Prostate gland (tissue), 2 donors: Measurements from ENCODE around the gene SSU72. TPM values are rescaled to one million over a fixed set of nuclear protein-coding genes. Genes with fewer than 3 reads are reported as not detected.

ENCODE experiments used
- DNase-seq: peaks from one replicate; pipeline ENCODE4 v3.0.0-alpha.2; 2019; ENCODE audit warnings: low spot score
- H3K27ac ChIP-seq, 2 donors: fragments of 200-600 bp; sonication (generic); 2 replicates each; pipeline ENCODE4 v1.5.1; 2017 to 2019
- H3K27me3 ChIP-seq: fragments of 200-600 bp; sonication (generic); replicated peaks from 2 replicates; pipeline ENCODE4 v1.5.1; 2019; ENCODE audit not compliant: insufficient read depth
- H3K36me3 ChIP-seq, 2 donors: fragments of 200-600 bp; sonication (generic); 1 replicate in 1 of 2; 2 replicates in 1 of 2; pipeline versions ENCODE4 v1.5.1 to v1.8.1; 2017 to 2019
- H3K4me1 ChIP-seq: fragments of 200-600 bp; sonication (generic); replicated peaks from 2 replicates; pipeline ENCODE4 v1.5.1; 2019
- H3K4me3 ChIP-seq, 2 donors: fragments of 200-600 bp; sonication (generic); 2 replicates each; pipeline ENCODE4 v1.5.1; 2017 to 2019
- H3K9me3 ChIP-seq: fragments of 200-600 bp; sonication (generic); 2 replicates; pipeline ENCODE4 v1.5.1; 2017
- CTCF ChIP-seq, 4 experiments: fragments of 200-600 bp in 2 of 4; fragments of 450-650 bp in 2 of 4; sonication (generic) in 2 of 4; IDR thresholded peaks; 1 replicate in 3 of 4; 2 replicates in 1 of 4; pipeline ENCODE4 v1.5.1; 2016 to 2019; ENCODE audit warnings: antibody characterized with exemption in 4 of 4, mild to moderate bottlenecking in 2 of 4, moderate library complexity in 2 of 4
- POLR2A ChIP-seq: fragments of 450-650 bp; IDR thresholded peaks from one replicate; pipeline ENCODE4 v1.6.1; 2016; ENCODE audit warnings: antibody characterized with exemption, mild to moderate bottlenecking
- POLR2AphosphoS5 ChIP-seq: sonication (generic); formaldehyde crosslinking; IDR thresholded peaks from one replicate; pipeline ENCODE4 v1.6.1; 2017; ENCODE audit warnings: antibody characterized with exemption
- WGBS: methylation state at CpG from one replicate; pipeline ENCODE4 v1.1.5; 2018; 5-methylcytosine and 5-hydroxymethylcytosine counted together
- intact Hi-C: fragments of 100-400 bp; cut with DNase I; formaldehyde crosslinking; loops from one replicate; pipeline ENCODE4 v1.14.2; 2022
- total RNA-seq, 2 donors: library from RNA; depleted of rRNA; stranded (reverse); fragments of >200 nt; gene quantifications; one replicate each; pipeline ENCODE4 v1.1.0, GENCODE V29; 2016

The SSU72 gene
- total RNA-seq, 2 donors from 2014 or later: 173 to 203 TPM

DNA sequence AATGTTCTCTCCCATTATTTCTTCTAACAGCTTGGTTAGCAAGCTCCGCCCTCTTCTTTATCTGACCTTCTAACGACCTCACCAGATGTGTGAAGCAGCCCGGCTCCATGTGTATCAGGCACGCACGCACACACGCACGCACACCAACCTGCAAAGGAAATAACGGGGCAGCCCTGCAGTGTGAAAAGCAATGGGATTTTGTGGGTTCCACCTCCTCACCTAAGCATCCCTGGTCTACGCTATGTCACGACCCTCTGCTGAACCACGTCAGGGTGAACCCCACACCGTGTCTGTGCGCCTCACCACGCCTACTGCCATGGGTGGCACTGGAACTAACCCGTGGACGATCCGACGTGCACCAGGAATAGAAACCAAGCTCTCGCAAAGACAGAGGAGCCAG is 10.4 kb downstream of the SSU72 start:
- intact Hi-C loops: no loop called here
- DNase-seq: no peak
- H3K4me1 ChIP-seq: no peaks in the 10 kb centered on the region
- peaks cover 9 to 12% of the 10 kb centered on the region in 2 donors for H3K36me3 ChIP-seq
- WGBS: 89% methylated on average over 19 of the region's 19 CpGs
- H3K27me3 ChIP-seq: no peaks in the 10 kb centered on the region
- H3K9me3 ChIP-seq: no peaks in the 10 kb centered on the region
- H3K4me3 ChIP-seq: no peak overlapping the region
- H3K27ac ChIP-seq: no peak overlapping the region
- TF ChIP-seq CTCF (IDR thresholded peaks at IDR 0.05) (no peak), POLR2A (no peak), POLR2AphosphoS5 (no peak)

DNA sequence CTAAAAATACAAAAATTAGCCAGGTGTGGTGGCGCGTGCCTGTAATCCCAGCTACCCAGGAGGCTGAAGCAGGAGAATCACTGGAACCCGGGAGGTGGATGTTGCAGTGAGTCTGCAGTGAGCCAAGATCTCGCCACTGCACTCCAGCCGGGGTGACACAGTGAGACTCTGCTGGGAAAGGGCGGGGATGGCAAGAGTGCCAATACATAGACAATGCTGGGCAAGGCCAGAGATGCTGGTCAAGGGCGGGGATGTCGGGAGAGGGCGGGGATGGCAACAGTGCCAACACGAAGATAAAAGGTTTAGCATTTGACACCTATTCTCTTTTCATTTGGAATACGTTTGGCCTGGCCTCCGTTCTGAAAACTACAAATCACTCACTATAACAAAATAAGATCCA is 11.0 kb downstream of the SSU72 start:
- intact Hi-C loops: no loop called here

DNA sequence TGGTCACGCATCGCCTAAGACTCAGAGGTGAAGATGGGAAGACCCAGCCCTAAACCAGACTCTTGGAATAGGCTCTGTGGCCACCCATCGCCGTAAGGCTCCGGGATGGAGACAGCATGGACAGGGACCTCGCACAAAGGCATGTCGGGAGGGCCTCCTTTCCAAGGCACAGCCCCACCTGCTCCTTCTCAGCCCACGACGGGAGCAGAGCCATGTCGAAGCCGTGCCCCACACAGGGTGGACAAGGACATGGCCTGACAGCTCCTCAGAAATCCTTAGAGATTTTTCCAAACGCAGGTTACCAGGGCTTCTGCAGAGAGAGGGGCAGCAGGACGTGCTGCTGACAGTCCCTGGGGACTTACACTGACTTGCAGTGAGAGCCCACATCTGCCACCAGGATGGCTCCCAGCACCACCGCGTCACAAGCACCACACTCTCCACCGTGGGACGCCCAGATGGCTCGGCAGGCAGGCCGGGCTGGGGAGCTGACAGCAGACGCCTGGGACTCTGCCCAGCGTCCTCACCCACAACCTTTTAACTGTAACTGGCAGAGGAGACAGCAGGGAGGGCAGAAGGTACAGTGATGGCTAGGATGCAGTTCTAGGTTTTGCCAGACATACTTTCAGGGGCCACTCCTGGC is 12.0 kb downstream of the SSU72 start:
- WGBS: 92% methylated on average over 12 of the region's 21 CpGs
- intact Hi-C loops: no loop called here
- DNase-seq: no peak
- Histone ChIP-seq H3K27ac (no peak overlapping the region), H3K4me1 (no peaks in the 10 kb centered on the region), H3K9me3 (no peaks in the 10 kb centered on the region), H3K27me3 (no peaks in the 10 kb centered on the region), H3K36me3 (peaks cover 9 to 12% of the 10 kb centered on the region in 2 donors), H3K4me3 (no peak overlapping the region)
- TF ChIP-seq CTCF (IDR thresholded peaks at IDR 0.05) (no peak), POLR2AphosphoS5 (no peak), POLR2A (no peak)

More for the DNA sequence above, 11.0 kb downstream of the SSU72 start:
- DNase-seq: no peak
- Histone ChIP-seq H3K27ac (no peak overlapping the region), H3K36me3 (peaks cover 9 to 12% of the 10 kb centered on the region in 2 donors), H3K27me3 (no peaks in the 10 kb centered on the region), H3K4me1 (no peaks in the 10 kb centered on the region), H3K4me3 (no peak overlapping the region), H3K9me3 (no peaks in the 10 kb centered on the region)
- TF ChIP-seq POLR2A (no peak), POLR2AphosphoS5 (no peak), CTCF (IDR thresholded peaks at IDR 0.05) (no peak)
- 89% methylated on average over 12 of the region's 12 CpGs for WGBS

- Histone ChIP-seq H3K4me1 (no peaks in the 10 kb centered on the region), H3K27me3 (no peaks in the 10 kb centered on the region), H3K27ac (no peak overlapping the region), H3K36me3 (peaks cover 9 to 12% of the 10 kb centered on the region in 2 donors), H3K4me3 (no peak overlapping the region), H3K9me3 (no peaks in the 10 kb centered on the region)
- TF ChIP-seq POLR2A: no peak
- no peak for TF ChIP-seq CTCF (IDR thresholded peaks at IDR 0.05)
- no peak for TF ChIP-seq POLR2AphosphoS5
- intact Hi-C loops: no loop called here
- DNase-seq: no peak
- WGBS: 94% methylated on average over 15 of the region's 15 CpGs
Measured at GRCh38 chr1:1561801-1562470, 12.7 kb downstream of the SSU72 start.

DNA sequence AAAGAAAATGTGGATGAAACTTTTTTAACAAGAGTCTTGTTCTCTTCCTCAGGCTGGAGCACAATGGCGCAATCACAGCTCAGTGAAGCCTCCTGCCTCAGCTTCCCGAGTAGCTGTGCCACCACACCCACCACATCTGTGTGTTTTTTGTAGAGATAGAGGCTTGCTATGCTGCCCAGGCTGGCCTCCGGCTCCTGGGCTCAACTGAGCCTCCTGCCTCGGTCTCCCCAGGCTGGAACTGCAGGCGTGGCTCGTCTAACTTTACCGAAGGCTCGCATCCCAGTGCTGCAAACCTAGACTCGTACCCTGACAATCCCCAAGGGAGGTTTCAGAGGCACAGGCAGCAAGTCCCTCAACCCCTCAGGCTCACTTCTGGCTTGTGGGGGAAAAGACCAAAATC is 14.5 kb downstream of the SSU72 start:
- intact Hi-C loops: no loop called here
- H3K27me3 ChIP-seq: no peaks in the 10 kb centered on the region
- peaks cover 10 to 12% of the 10 kb centered on the region in 2 donors for H3K36me3 ChIP-seq
- WGBS: 89% methylated on average over 9 of the region's 9 CpGs
- no peak overlapping the region for H3K4me3 ChIP-seq
- TF ChIP-seq POLR2A: no peak
- no peak for TF ChIP-seq CTCF (IDR thresholded peaks at IDR 0.05)
- TF ChIP-seq POLR2AphosphoS5: no peak
- H3K27ac ChIP-seq: no peak overlapping the region
- H3K9me3 ChIP-seq: no peaks in the 10 kb centered on the region
- DNase-seq: no peak
- H3K4me1 ChIP-seq: no peaks in the 10 kb centered on the region
